HL-60 (cell line): ENCODE measurements around the gene GPS1.

Experiments
- CTCF ChIP-seq: IDR thresholded peaks from one replicate; pipeline ENCODE4 v1.5.1; 2011; ENCODE audit warnings: low read length, control low read depth, inconsistent platforms; ENCODE audit not compliant: insufficient read depth
- POLR2AphosphoS5 ChIP-seq: IDR thresholded peaks from 2 replicates; pipeline ENCODE4 v1.6.1; 2012; ENCODE audit warnings: low read depth
- REST ChIP-seq: IDR thresholded peaks from 2 replicates; pipeline ENCODE4 v1.6.1; 2012; ENCODE audit warnings: low read depth; ENCODE audit not compliant: insufficient replicate concordance
- SPI1 ChIP-seq: IDR thresholded peaks from 2 replicates; pipeline ENCODE4 v1.6.1; 2012; ENCODE audit warnings: low read depth, mild to moderate bottlenecking, borderline replicate concordance

- no peak for TF ChIP-seq CTCF
- TF ChIP-seq POLR2AphosphoS5: peak; percentile 35; the same call in 1 of the 2 replicates
- no peak for TF ChIP-seq SPI1
- no peak for TF ChIP-seq REST
Observed at GRCh38 chr17:82090549-82091263, 39.0 kb downstream of the GPS1 start.
